Lung (tissue), 12 donors: ENCODE data around the gene MED13L. TPM values are rescaled to one million over a fixed set of nuclear protein-coding genes. Genes with fewer than 3 reads are reported as not detected.

Source experiments
- ATAC-seq: fragments of 200-7000 bp; cut with Tn5 transposase; one replicate; pipeline ENCODE4 v1.9.1; 2020; ENCODE audit warnings: moderate number of reproducible peaks; ENCODE audit not compliant: insufficient read depth, low FRiP score
- DNase-seq, 3 donors: peaks; one replicate each; pipeline ENCODE4 v3.0.0-alpha.2; 2013 to 2017
- H3K27ac ChIP-seq, 2 donors: one replicate each; pipeline ENCODE4 v1.5.1; 2013; ENCODE audit warnings: mild to moderate bottlenecking in 2 of 2, moderate library complexity in 2 of 2, control low read depth in 1 of 2, inconsistent platforms in 1 of 2, low read depth in 1 of 2, low read length in 1 of 2
- H3K27me3 ChIP-seq, 3 donors: one replicate each; pipeline ENCODE4 v1.5.1; 2013; ENCODE audit warnings: low read length in 2 of 3; ENCODE audit not compliant: control insufficient read depth in 3 of 3, insufficient read depth in 3 of 3
- H3K36me3 ChIP-seq, 4 donors: one replicate each; pipeline ENCODE4 v1.5.1; 2013; ENCODE audit warnings: low read length in 4 of 4, mild to moderate bottlenecking in 1 of 4, moderate library complexity in 1 of 4; ENCODE audit not compliant: control insufficient read depth in 4 of 4, insufficient read depth in 4 of 4
- H3K4me1 ChIP-seq, 5 donors: one replicate each; pipeline ENCODE4 v1.5.1; 2013; ENCODE audit warnings: low read length in 5 of 5, mild to moderate bottlenecking in 2 of 5, moderate library complexity in 1 of 5; ENCODE audit not compliant: control insufficient read depth in 5 of 5, insufficient read depth in 5 of 5
- H3K4me3 ChIP-seq: one replicate; pipeline ENCODE4 v1.5.1; 2013; ENCODE audit warnings: mild to moderate bottlenecking, control low read depth, moderate library complexity
- H3K9ac ChIP-seq, 2 donors: one replicate each; pipeline ENCODE4 v1.5.1; 2013; ENCODE audit warnings: low read length in 2 of 2, control low read depth in 1 of 2; ENCODE audit not compliant: insufficient read depth in 1 of 2
- H3K9me3 ChIP-seq, 4 donors: one replicate each; pipeline ENCODE4 v1.5.1; 2013; ENCODE audit warnings: low read length in 3 of 4, mild to moderate bottlenecking in 1 of 4, moderate library complexity in 1 of 4; ENCODE audit not compliant: control insufficient read depth in 4 of 4, insufficient read depth in 3 of 4
- CTCF ChIP-seq: IDR thresholded peaks from 2 replicates; pipeline ENCODE4 v1.5.1; 2012; ENCODE audit warnings: mild to moderate bottlenecking; ENCODE audit errors: control extremely low read depth, extremely low read depth
- WGBS, 2 donors: extraction: QIAGEN DNeasy Blood & Tissue Kit; methylation state at CpG; one replicate each; pipeline ENCODE4 v1.1.7; 2013; 5-methylcytosine and 5-hydroxymethylcytosine counted together
- polyA plus RNA-seq, 2 donors: library from polyadenylated mRNA; stranded (reverse); fragments of 200-250 nt; gene quantifications; one replicate each; pipeline ENCODE4 v1.2.1, GENCODE V29; 2013
- total RNA-seq, 2 donors: library from RNA; depleted of rRNA in 1 of 2; stranded (reverse); fragments of >200 nt in 1 of 2; gene quantifications; one replicate each; pipeline ENCODE4 v1.2.1, GENCODE V29; 2014 to 2021
- donor health status: control.
- donor health status: control.
- donor health status: Bipolar disorder and iron deficiency.
- donor health status: healthy.
- donor health status: DM: yes; HTN: yes; CAD: no.

Gene MED13L
- total and polyA plus RNA-seq, 4 donors: 18.2 to 329 (median 71.4) TPM

GRCh38 chr12:116068853-116069252, 208.6 kb downstream of the MED13L start:
- DNase-seq (no peak), ATAC-seq (no peak)
- TF ChIP-seq CTCF: no peak
- no peak overlapping the region for H3K4me3 ChIP-seq
- H3K4me1 ChIP-seq: peaks cover 0 to 31% (median 10%) of the 10 kb centered on the region in 5 donors
- WGBS, 2 donors: 90 to 94% methylated on average over 9 of the region's 9 CpGs
- H3K9ac ChIP-seq: no peak overlapping the region
- H3K27me3 ChIP-seq: no peaks in the 10 kb centered on the region
- peaks cover 0 to 2% (median 0%) of the 10 kb centered on the region in 4 donors for H3K36me3 ChIP-seq
- H3K9me3 ChIP-seq: no peaks in the 10 kb centered on the region
- H3K27ac ChIP-seq: no peak overlapping the region

- H3K36me3 ChIP-seq: peaks cover 0 to 2% (median 0%) of the 10 kb centered on the region in 4 donors
- H3K27me3 ChIP-seq: no peaks in the 10 kb centered on the region
- DNase-seq (no peak), ATAC-seq (no peak)
- no peaks in the 10 kb centered on the region for H3K9me3 ChIP-seq
- H3K9ac ChIP-seq: no peak overlapping the region
- no peak overlapping the region for H3K4me3 ChIP-seq
- H3K27ac ChIP-seq: no peak overlapping the region
- no peak for TF ChIP-seq CTCF
- peaks cover 0 to 31% (median 10%) of the 10 kb centered on the region in 5 donors for H3K4me1 ChIP-seq
Measured at GRCh38 chr12:116068371-116068770, 209.1 kb downstream of the MED13L start.

- DNase-seq (no peak), ATAC-seq (no peak)
- Histone ChIP-seq H3K9ac (no peak overlapping the region), H3K27ac (peak overlapping the region in 1 of 2 donors; percentile 33), H3K36me3 (peaks cover 0 to 2% (median 0%) of the 10 kb centered on the region in 4 donors), H3K27me3 (no peaks in the 10 kb centered on the region), H3K9me3 (no peaks in the 10 kb centered on the region), H3K4me1 (peaks cover 0 to 31% (median 10%) of the 10 kb centered on the region in 5 donors), H3K4me3 (no peak overlapping the region)
- no peak for TF ChIP-seq CTCF
- 56 to 64% methylated on average over 3 of the region's 3 CpGs for WGBS, 2 donors
Measured at GRCh38 chr12:116067892-116068291, 209.6 kb downstream of the MED13L start.
